HL-60 (cell line): ENCODE data around the gene LIN52.

Source experiments
- CTCF ChIP-seq: IDR thresholded peaks from one replicate; pipeline ENCODE4 v1.5.1; 2011; ENCODE audit warnings: low read length, control low read depth, inconsistent platforms; ENCODE audit not compliant: insufficient read depth
- GABPA ChIP-seq: IDR thresholded peaks from 2 replicates; pipeline ENCODE4 v1.6.1; 2012; ENCODE audit warnings: low read depth
- POLR2AphosphoS5 ChIP-seq: IDR thresholded peaks from 2 replicates; pipeline ENCODE4 v1.6.1; 2012; ENCODE audit warnings: low read depth
- REST ChIP-seq: IDR thresholded peaks from 2 replicates; pipeline ENCODE4 v1.6.1; 2012; ENCODE audit warnings: low read depth; ENCODE audit not compliant: insufficient replicate concordance

- no peak for TF ChIP-seq CTCF
- TF ChIP-seq REST: no peak
- no peak for TF ChIP-seq POLR2AphosphoS5
- no peak for TF ChIP-seq GABPA
Observed at GRCh38 chr14:74235017-74235416, 150.3 kb downstream of the LIN52 start.
